MG63 (cell line): Measurements from ENCODE around the gene PAQR6. TPM values are rescaled to one million over a fixed set of nuclear protein-coding genes. Genes with fewer than 3 reads are reported as not detected.
"Not testable (repeated sequence)": the region's sequence is repeated elsewhere in the genome, so short reads cannot be mapped to it uniquely, and the experiment has no call there.

Experiments used
- DNase-seq: peaks from one replicate; pipeline ENCODE4 v3.0.0-alpha.2; 2020
- H3K27me3 ChIP-seq: fragments of 250-450 bp; sonication (Bioruptor Pico); 2 replicates; pipeline ENCODE4 v1.5.1; 2020; ENCODE audit warnings: mild to moderate bottlenecking, moderate library complexity
- H3K36me3 ChIP-seq: fragments of 250-450 bp; sonication (Bioruptor Pico); 2 replicates; pipeline ENCODE4 v1.5.1; 2020; ENCODE audit warnings: mild to moderate bottlenecking, moderate library complexity
- H3K4me3 ChIP-seq: fragments of 250-450 bp; sonication (Bioruptor Pico); 2 replicates; pipeline ENCODE4 v1.5.1; 2020; ENCODE audit warnings: mild to moderate bottlenecking, moderate library complexity
- H3K9me3 ChIP-seq: fragments of 250-450 bp; sonication (Bioruptor Pico); 2 replicates; pipeline ENCODE4 v1.5.1; 2020; ENCODE audit warnings: mild to moderate bottlenecking, moderate library complexity
- total RNA-seq: library from RNA; depleted of rRNA; stranded (reverse); fragments of >200 nt; shearing (Covaris generic); gene quantifications from 2 replicates; pipeline ENCODE4 v1.2.3, GENCODE V29; 2014; ENCODE audit warnings: low replicate concordance

Gene PAQR6
- total RNA-seq, 1 experiment from 2014 or later: 0.59 TPM

GRCh38 chr1:156221986-156222692 lies 25.7 kb downstream of the PAQR6 start:
- peaks cover 53% of the 10 kb centered on the region for H3K36me3 ChIP-seq
- H3K4me3 ChIP-seq: no peak overlapping the region
- DNase-seq: no peak
- no peaks in the 10 kb centered on the region for H3K9me3 ChIP-seq
- H3K27me3 ChIP-seq: no peaks in the 10 kb centered on the region

- Histone ChIP-seq H3K4me3 (no peak overlapping the region), H3K9me3 (no peaks in the 10 kb centered on the region), H3K27me3 (no peaks in the 10 kb centered on the region), H3K36me3 (peaks cover 47% of the 10 kb centered on the region)
- no peak for DNase-seq
These were observed 27.6 kb downstream of the PAQR6 start for GRCh38 chr1:156220226-156220625.

DNA sequence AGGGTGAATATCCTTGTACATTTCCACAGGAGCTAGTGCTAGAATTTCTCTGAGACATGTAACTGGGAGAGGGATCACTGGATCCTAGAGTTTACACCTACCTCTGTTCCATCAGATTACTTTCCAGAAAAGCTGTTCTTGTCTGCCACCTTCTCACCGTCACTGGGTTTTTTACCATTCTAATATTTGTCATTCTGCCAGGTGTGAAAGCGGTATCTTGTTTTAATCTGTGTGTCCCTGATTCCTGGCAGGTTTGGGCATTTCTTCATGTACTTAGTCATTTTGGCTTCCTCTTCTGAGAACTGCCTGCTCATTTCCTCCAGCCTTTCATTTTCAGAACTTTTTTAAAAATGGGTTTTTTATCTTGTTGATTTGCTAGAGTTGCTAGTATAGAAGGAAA lies 30.0 kb downstream of the PAQR6 start:
- Histone ChIP-seq H3K4me3 (no peak overlapping the region), H3K27me3 (no peaks in the 10 kb centered on the region), H3K36me3 (peaks cover 48% of the 10 kb centered on the region), H3K9me3 (no peaks in the 10 kb centered on the region)
- DNase-seq: no peak

DNA sequence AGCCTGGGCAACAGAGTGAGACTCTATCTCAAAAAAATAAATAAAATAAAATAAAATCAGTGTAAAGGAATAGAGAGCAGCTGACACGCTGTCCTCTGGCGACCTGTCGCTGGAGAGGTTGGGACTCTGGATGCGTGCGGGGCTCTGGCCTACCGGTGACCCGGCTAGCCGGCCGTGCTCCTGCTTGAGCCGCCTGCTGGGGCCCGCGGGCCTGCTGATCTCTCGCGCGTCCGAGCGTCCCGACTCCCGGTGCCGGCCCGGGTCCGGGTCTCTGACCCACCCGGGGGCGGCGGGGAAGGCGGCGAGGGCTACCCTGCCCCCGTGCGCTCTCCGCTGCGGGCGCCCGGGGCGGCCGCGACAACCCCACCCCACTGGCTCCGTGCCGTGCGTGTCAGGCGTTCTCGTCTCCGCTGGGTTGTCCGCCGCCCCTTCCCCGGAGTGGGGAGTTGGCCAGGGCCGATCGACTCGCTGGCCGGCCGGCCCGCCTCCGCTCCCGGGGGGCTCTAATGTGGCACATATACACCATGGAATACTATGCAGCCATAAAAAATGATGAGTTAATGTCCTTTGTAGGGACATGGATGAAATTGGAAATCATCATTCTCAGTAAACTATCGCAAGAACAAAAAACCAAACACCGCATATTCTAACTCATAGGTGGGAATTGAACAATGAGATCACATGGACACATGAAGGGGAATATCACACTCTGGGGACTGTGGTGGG lies 31.3 kb downstream of the PAQR6 start:
- H3K27me3 ChIP-seq, DNase-seq, H3K9me3 ChIP-seq, H3K4me3 ChIP-seq: not testable (repeated sequence)
- H3K36me3 ChIP-seq: peaks cover 43% of the 10 kb centered on the region

- H3K4me3 ChIP-seq: peak overlapping the region; percentile 87
- DNase-seq: peak; percentile 54
- H3K27me3 ChIP-seq: no peaks in the 10 kb centered on the region
These were observed 33.7 kb downstream of the PAQR6 start for GRCh38 chr1:156214024-156214748.

DNA sequence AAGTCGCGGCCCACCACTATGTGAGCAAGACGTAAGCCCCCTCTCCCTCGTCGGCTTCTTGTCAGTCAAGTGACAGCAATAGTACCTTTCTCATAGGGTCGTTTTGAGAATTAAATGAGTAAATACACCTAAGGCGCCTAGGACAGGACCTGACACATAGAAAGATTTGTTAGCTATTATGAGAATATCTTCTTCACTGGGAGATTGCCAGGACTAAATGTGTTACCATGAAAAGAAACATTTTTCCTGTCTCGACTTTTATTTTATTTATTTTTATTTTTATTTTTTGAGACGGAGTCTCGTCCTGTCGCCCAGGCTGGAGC lies 34.3 kb downstream of the PAQR6 start:
- Histone ChIP-seq H3K4me3 (peak overlapping the region; percentile 87), H3K36me3 (peaks cover 40% of the 10 kb centered on the region), H3K27me3 (no peaks in the 10 kb centered on the region), H3K9me3 (no peaks in the 10 kb centered on the region)
- no peak for DNase-seq

More at GRCh38 chr1:156214024-156214748, 33.7 kb downstream of the PAQR6 start:
- Histone ChIP-seq H3K36me3 (peaks cover 34% of the 10 kb centered on the region), H3K9me3 (no peaks in the 10 kb centered on the region)

DNA sequence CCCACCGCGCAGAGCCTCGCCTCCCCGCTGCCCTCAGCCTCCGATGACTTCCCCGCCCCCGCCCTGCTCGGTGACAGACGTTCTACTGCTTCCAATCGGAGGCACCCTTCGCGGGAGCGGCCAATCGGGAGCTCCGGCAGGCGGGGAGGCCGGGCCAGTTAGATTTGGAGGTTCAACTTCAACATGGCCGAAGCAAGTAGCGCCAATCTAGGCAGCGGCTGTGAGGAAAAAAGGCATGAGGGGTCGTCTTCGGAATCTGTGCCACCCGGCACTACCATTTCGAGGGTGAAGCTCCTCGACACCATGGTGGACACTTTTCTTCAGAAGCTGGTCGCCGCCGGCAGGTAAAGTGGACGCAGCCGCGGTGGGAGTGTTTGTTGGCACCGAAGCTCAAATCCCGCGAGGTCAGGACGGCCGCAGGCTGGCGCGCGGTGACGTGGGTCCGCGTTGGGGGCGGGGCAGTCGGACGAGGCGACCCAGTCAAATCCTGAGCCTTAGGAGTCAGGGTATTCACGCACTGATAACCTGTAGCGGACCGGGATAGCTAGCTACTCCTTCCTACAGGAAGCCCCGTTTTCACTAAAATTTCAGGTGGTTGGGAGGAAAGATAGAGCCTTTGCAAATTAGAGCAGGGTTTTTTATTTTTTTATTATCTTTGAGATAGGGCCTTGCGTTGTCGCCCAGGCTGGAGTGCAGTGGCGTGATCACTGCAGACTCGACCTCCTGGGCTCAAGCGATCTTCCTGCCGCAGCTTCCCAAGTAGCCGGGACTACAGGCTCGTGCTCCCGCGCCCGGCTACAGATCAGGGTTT lies 34.8 kb downstream of the PAQR6 start, which contains the start of gene PMF1:
PMF1 (plus strand) TSS at position 175 of the 811 bp plus-strand sequence; CDS start at position 184, 9 bp downstream.
- peak; percentile 99 for DNase-seq
- Histone ChIP-seq H3K27me3 (no peaks in the 10 kb centered on the region), H3K4me3 (peak within 1 kb of the TSS; percentile 87), H3K9me3 (no peaks in the 10 kb centered on the region), H3K36me3 (peaks cover 42% of the 10 kb centered on the region)

GRCh38 chr1:156212130-156212529 lies 35.7 kb downstream of the PAQR6 start:
- Histone ChIP-seq H3K4me3 (peak overlapping the region; percentile 87), H3K27me3 (no peaks in the 10 kb centered on the region), H3K36me3 (peaks cover 49% of the 10 kb centered on the region), H3K9me3 (no peaks in the 10 kb centered on the region)
- DNase-seq: no peak

DNA sequence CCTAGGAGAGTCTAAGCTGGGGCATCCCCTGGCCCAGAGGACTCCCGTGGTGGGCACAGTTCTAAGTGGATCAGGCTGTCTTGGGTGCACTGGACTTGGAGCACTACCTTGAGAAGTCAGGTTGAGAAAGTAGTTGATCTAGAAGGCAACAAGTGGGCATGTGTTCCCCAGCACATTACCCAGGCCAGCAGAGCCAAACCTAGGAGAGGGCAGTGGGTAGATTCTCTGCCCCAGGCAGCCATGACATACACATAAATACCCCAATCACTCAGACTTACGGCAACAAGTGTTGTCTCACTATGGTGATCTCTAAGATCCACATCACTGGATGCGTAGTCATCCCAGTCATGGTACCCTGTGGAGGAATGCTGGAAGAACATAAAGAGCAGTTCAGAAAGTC lies 36.6 kb downstream of the PAQR6 start:
- no peaks in the 10 kb centered on the region for H3K9me3 ChIP-seq
- peaks cover 55% of the 10 kb centered on the region for H3K36me3 ChIP-seq
- DNase-seq: no peak
- no peaks in the 10 kb centered on the region for H3K27me3 ChIP-seq
- no peak overlapping the region for H3K4me3 ChIP-seq

- Histone ChIP-seq H3K27me3 (no peaks in the 10 kb centered on the region), H3K4me3 (no peak overlapping the region), H3K9me3 (no peaks in the 10 kb centered on the region), H3K36me3 (peaks cover 62% of the 10 kb centered on the region)
- no peak for DNase-seq
These were observed 43.2 kb downstream of the PAQR6 start for GRCh38 chr1:156204686-156205085.

DNA sequence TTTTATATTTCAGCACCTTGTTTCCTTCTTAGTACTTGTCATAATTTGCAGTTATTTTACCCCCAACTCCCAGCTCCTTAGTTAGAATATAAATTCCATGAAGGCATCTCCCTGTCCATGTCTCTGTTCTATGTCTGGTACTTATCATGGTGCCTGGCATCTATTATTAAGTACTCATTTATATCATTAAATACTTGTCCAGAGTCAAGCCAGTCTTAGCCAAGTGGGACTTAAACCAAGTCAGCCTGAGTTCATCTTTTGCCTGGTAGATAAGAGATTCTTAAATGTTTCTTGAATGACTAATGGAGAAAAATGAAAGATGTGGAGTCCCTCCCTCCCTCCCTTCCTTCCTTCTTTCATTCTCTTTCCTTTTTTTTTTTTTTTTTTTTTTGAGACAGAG lies 44.5 kb downstream of the PAQR6 start:
- peak; percentile 20 for DNase-seq
- Histone ChIP-seq H3K36me3 (peaks cover 50% of the 10 kb centered on the region), H3K4me3 (no peak overlapping the region), H3K27me3 (no peaks in the 10 kb centered on the region), H3K9me3 (no peaks in the 10 kb centered on the region)

- H3K27me3 ChIP-seq: no peaks in the 10 kb centered on the region
- peaks cover 39% of the 10 kb centered on the region for H3K36me3 ChIP-seq
- no peak overlapping the region for H3K4me3 ChIP-seq
- no peak for DNase-seq
- H3K9me3 ChIP-seq: no peaks in the 10 kb centered on the region
These were observed 47.8 kb downstream of the PAQR6 start for GRCh38 chr1:156200044-156200443.

DNA sequence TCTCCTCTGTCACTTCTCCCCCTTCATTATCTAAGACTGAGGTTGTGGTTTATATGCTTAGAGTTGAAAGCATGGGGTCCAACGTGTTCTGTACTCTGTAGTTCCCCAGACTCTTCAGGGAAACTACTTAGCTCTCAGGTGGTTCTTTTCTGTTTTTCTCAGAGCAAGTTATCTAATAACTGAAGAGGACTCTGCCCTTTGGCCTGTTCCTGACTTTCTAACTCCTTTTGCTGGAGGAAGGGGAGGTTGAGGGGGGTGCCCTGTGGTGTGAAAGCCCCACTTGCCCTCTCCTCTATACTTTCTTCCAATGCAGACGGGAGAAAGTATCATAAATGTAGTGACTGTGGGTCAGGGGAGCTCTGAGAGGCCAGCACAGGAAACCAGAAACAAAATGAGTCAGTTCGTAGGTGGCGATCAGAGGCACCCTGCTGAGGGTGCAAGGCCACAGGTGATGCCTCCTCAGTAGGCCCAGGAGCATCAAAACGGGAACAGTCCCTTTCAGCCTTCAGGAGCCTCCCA lies 49.0 kb downstream of the PAQR6 start:
- no peak for DNase-seq
- Histone ChIP-seq H3K9me3 (no peaks in the 10 kb centered on the region), H3K4me3 (no peak overlapping the region), H3K36me3 (peaks cover 30% of the 10 kb centered on the region), H3K27me3 (no peaks in the 10 kb centered on the region)

GRCh38 chr1:156196445-156196844 lies 51.4 kb downstream of the PAQR6 start:
- Histone ChIP-seq H3K36me3 (peaks cover 25% of the 10 kb centered on the region), H3K27me3 (no peaks in the 10 kb centered on the region), H3K4me3 (no peak overlapping the region), H3K9me3 (no peaks in the 10 kb centered on the region)
- DNase-seq: no peak

DNA sequence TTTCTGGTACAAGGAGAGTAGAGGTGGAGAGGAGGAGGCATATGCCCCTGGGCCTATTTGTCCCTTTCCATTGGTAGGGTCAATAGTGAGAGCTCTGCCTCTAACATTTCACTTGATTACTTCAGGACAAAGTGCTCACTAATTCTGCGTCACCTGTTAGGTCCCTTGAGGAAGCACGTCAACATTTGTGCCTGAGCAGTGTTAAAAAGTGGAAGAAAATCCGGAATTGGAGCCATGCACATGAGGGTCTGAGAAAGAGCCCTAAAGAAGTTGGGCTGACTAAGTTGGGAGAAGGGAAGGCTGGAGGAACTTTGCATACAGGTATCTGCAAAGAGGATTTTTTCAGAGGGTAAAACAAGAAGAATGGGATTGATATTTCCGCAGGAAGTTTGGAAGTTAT lies 52.0 kb downstream of the PAQR6 start:
- Histone ChIP-seq H3K27me3 (no peaks in the 10 kb centered on the region), H3K4me3 (no peak overlapping the region), H3K9me3 (no peaks in the 10 kb centered on the region), H3K36me3 (peaks cover 25% of the 10 kb centered on the region)
- no peak for DNase-seq

DNA sequence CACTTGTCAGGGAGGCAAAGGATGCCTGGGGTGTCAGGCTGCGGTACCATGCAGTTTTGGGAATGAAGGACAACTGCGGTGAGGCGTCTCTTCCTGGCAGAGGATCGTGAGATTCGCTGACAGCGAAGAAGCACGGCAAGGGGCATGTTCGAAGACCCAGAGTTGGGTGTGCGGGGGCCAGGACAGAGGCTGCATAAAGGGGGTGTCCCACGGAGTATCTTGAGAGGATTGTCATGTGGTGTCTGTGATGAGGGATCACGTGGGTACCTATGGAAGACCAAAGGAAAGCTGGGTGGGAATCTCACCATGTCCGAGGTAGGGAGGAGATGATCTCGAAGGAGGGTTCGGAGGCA lies 53.6 kb downstream of the PAQR6 start:
- Histone ChIP-seq H3K9me3 (no peaks in the 10 kb centered on the region), H3K4me3 (peak overlapping the region; percentile 98)
- DNase-seq: no peak

More for the DNA sequence above, 53.6 kb downstream of the PAQR6 start:
- Histone ChIP-seq H3K36me3 (peaks cover 18% of the 10 kb centered on the region), H3K27me3 (no peaks in the 10 kb centered on the region)
